HG03439 (cell line): ENCODE data around the gene SRSF10.
"Not testable (repeated sequence)": the region's sequence is repeated elsewhere in the genome, so short reads cannot be mapped to it uniquely, and the experiment has no call there.

Source experiments
- ATAC-seq: cut with Tn5 transposase; IDR thresholded peaks from one replicate; pipeline ENCODE4 v1.9.1; 2021; ENCODE audit warnings: mild to moderate bottlenecking, moderate library complexity; ENCODE audit not compliant: unreplicated experiment

The SRSF10 gene

DNA sequence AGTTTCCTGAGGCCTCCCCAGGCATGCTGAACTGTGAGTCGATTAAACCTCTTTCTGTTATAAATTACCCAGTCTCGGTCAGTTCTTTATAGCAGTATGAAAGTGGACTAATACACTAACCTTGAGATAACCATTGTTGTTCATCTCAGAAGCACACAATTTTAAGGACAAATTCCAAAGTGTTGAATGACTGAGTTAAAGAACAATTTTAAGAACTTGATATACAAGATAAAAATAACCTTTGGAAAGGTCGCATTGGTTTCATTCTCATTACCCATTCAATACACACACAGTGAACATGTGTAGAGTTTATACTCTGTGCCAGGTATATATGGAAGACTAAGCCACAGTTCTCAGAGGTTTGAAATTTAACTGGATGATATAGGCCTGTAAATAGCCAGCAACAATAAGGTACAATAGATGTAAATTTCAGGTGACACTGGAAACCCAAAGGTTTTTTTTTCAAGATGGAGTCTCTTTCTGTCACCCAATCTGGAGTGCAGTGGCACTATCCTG lies 19.1 kb upstream of the SRSF10 start:
- ATAC-seq = no peak

DNA sequence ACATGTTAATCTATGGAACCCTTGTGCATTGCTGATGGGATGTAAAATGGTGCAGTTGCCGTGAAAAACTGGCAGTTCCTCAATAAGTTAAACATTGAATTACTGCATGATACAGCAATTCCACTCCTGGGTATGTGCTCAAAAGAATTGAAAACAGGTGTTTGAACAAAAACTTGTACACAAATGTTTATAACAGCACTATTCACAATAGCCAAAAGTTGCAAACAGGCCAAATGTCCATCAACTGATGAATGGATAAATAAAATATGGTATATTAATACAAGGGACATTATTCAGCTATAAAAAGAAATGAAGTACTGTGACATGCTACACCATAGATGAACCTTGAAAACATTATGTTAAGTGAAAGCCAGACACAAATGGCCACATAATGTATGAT lies 17.7 kb upstream of the SRSF10 start:
- ATAC-seq = no peak

DNA sequence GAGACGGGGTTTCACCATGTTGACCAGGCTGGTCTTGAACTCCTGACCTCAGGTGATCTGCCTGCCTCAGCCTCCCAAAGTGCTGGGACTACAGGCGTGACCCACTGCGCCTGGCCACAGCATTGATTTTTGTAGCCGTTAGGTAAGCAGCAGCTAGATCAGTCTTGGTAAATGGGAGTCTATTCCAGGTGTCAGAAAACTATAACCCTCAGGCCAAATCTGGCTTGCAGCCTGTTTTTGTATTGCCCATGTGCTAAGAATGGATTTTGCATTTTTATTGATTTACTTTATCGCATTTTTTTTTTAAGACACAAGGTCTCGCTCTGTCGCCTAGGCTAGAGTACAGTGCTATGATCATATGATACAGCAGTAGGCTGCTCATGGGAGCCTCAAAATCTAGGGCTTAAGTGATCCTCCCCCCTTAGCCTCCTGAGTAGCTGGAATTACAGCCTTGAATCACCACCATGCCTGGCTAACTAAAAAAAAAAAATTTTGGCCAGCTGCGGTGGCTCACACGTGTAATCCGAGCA lies 16.6 kb upstream of the SRSF10 start:
- ATAC-seq = no peak

DNA sequence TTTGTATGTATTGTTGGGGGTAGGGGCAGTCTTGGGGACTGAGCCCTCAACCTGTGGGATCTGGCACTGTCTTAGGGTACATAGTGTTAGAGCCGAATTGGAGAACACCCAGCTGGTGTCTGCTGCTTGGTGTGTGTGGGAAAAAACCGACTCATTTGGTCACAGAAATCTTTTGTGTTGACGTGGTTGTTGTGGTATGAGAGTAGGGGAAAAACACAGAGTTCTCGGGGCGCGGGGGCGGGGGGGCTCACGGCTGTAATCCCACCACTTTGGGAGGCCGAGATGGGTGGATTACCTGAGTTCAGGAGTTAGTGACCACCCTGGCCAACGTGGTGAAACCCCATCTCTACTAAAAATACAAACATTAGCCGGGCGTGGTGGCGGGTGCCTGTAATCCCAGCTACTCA lies 15.3 kb upstream of the SRSF10 start:
- ATAC-seq = no peak

DNA sequence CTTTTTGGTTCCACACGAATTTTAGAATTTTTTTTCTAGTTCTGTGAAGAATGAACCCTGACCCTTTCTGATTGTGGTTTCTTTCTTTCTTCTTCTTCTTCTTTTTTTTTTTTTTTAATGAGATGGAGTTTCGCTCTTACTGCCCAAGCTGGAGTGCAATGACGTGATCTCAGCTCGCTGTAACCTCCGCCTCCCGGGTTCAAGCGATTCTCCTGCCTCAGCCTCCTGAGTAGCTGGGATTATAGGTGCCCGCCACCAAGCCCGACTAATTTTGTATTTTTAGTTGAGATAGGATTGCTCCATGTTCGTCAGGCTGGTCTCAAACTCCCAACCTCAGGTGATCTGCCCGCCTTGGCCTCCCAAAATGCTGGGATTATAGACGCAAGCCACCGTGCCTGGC lies 11.9 kb upstream of the SRSF10 start:
- not testable (repeated sequence) for ATAC-seq

DNA sequence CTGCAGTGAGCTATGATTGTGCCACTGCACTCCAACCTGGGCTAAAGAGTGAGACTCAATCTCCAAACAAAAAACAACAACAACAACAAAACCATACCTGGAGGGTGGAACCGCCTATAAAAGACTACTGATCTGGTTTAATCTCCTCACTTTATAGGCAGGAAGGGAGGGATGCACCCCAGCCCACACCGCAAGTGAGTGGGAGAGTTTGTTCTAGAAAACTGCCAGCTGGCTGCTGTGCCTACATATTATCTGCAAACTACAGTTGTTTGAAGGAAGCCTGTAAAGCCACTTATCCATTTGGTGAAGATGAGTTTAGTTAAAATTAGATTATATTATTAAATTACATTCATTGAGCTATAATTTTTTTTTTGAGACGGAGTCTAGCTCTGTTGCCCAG lies 9.1 kb upstream of the SRSF10 start:
- no peak for ATAC-seq

DNA sequence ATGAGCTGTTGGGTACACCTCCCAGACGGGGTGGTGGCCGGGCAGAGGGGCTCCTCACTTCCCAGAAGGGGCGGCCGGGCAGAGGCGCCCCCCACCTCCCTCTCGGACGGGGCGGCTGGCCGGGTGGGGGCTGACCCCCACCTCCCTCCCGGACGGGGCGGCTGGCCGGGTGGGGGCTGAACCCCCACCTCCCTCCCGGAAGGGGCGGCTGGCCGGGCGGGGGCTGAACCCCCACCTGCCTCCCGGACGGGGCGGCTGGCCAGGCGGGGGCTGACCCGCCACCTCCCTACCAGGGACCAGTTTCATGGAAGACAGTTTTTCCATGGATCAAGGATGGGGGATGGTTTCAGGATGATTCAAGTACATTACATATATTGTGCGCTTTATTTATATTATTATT lies 6.9 kb upstream of the SRSF10 start:
- ATAC-seq = not testable (repeated sequence)

DNA sequence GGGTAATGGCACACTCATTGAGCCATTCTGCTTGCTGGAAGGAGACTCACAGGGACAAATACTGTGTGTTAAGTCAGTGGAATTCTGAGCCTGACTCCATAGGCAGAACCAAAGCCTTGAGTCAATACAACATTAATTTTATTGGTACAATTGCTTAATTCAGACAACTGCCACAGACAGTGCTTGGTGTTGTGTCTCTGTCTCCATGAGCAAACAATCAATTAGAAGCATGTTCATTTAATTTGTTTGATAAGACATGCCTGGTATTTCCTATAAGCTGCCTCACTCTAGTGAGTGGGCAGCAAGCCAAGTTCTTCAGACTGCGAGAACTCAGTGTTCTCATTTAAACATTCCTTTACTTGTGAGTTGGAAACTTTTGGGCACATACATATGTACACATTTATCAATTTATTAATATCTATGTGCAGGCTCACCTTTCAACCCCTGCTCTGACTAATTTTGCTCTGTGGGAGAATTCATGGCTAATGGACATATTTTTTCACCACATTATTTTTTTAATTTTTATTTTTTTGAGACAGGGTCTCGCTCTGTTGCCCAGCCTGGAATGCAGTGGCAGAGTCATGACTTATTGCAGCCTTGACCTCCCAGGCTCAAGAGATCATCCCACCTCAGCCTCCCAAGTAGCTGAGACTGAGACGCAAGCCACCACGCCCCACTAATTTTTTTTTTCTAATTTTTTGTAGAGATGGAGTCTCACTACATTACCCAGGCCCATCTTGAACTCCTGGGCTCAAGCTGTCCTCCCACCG lies 4.5 kb upstream of the SRSF10 start:
- ATAC-seq = no peak

DNA sequence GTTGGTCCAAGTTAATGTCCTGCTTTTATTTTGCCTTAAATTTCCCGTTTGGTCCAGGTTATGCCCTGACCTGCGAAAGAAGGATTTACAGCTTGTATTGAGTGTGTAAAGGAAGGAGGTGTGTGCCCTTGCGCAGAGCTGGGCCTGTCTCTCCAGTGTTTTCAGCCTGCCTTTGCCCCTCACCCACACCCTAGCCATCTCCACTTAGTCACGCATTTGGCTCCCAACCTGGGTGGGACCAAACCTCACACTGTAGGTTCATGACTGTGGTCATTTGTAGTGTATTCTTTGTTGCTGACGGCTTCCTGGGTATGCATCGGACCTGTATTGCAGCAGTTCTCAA lies 572 bp upstream of the SRSF10 start:
- no peak for ATAC-seq

DNA sequence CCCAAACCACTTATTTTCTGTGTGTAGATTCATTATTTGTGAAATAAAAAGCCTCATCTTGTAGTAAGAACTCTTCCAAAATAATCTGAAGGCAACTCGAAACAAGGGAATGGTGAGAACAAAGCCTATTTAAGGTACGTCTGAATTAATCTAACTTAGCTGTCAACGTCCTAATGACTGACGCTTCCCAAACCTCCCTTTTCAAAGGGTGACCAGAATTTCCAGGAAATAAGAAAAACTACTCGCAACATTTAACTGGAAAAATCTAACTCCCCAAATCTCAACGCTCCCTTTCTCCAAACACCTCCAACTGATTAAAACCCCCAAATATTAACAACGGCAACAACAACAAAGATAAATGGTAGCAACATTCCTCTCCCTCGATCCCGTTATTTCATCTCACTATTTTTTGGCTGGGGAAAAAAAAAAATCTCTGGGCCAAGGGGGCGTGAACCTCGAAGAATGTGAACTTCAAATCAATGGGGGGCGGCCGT lies 693 bp downstream of the SRSF10 start:
- no peak for ATAC-seq

DNA sequence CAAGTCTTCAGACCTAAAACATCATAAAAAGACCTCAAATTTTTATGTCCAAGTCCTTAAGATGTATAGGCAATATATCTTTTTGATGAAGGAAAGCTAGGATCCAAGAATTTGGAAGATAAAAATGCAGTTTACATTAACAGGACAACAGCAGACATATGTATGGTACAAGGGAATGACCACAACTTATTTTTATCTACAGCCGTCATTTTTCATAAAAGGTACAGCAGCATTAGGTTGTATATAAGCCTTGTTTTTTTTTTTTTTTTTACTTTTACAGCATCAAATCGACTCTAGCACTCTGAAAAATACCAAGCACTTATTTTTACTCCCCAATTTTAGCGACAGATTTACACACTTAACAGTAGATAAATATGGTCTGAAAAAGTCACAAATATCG lies 1.3 kb downstream of the SRSF10 start:
- no peak for ATAC-seq

DNA sequence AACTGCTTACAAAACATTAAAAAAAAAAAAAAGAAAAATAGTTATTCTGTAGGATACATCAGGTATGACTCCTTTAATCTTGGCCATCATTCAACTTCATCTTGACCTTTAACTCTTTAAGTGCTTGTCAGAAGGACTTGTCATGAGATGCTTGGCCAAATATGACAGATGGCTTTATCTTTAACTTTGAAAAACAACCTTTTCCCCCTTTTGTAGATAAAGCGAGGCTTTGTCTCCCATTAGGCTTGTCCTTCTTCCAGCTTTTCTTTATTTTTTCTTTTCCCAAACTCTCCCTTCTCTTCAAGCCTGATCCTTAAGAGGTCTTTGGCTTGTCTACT lies 2.3 kb downstream of the SRSF10 start:
- ATAC-seq = no peak

DNA sequence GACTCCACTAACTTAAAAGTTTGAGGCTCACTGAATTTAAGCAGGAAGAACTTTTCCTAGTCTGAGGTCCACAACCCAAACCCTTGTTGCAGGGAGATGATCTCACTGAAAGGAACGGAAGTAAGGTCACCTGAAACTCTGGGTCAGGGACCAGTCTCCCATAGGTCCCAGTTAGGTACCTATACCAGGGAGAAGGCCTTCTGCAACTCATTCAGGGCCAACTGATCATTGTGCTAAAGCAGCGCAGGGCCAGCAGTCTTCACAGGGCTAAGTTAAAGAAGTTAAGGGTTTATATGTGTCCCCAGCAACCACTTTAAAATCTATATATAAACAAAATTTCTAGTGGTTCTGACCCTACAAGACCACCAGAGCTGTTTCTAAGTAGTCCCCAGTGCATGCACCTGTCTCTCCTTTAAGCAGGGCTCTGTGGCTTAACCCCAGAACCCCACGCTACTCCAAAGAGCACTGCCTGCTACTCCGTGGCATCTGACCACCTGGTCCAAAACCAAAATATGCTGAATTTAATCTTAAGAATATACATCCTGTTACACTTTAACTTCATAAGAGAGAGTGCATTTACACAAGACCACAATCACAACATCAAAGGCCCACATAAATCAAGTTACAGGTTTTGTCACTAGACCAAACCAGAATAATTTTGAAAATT lies 2.8 kb downstream of the SRSF10 start:
- ATAC-seq = no peak

DNA sequence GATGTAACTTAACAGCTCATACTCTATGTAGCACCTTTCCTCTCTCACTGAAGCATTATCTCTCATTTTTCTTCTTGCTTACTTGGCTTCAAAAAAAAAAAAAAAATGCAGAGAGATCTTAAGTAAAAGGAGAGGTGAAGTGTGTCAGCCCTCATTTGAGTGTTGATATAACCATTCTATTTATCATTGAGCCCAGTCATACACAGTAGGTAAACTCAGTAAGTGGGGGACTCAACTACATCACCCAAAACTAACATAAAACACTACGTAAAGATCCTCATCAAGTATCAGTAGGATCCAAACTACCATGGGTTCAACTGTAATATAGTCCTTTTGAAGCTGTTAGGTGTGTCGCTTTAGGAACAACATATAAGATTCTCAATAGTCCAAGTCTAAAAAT lies 12.3 kb downstream of the SRSF10 start:
- ATAC-seq = no peak

DNA sequence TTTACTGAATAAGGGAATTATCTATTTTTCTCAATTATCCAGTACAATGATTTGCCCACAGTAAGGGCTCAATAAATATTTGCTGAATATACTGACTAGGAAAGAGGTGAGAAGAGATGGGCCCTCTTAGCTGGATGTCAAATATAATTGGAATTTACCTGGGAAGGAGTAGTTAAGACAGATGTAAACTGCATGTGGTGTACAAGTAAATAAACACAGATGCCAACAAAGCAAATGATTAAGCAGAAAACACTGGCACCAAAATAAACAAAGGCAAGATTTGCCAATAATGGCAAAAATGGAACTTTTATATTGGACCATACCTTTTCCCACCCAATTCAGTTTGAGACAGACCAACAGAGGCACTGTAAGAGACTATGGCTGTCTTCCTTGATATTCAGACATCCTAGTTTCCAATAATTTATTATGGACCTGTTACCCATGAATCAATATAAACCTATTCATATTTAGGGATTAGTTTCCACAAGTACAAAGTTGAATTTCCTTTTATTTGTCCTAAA lies 13.1 kb downstream of the SRSF10 start:
- ATAC-seq = no peak

DNA sequence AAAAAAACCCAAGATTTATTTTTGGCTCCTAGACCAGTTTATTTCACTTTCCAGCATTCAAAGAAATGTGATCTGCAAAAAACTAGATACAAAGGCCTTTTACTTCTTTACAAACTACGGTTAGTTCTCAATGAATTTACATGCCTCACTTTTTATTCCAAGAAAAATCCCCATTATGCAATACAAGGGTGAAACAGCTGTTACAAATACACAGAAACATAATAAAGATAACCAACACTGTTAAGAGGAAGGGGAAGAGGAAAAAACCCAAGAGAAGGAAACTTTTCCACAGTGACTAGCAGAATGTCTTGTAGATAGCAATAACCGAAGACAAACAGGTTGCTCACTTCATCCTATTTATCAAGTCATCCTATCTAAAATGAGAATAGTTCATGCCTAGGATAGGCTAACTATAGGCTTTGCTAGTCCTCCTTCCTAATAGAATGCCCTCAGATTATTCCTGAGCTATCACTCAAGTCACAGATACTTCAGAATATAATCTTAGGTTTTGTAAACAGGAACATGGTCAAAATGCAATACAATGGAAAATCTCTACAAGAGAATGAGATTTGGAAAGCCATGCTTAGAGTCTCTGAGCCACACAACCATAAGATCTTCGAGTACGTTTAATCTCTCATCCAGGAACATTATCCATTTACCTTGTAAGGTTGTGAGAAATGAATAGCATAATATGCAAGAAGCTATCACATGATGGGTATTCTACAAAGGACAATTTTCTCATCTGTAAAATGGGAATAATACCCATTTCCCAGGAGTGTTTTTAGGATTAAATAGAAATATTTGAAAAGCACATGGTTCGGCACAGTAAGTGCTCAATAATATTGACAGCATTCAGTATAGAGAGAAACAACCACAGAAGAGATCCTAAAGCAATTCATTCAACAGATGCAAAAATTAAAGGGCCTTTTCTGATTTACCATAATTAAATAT lies 15.1 kb downstream of the SRSF10 start:
- no peak for ATAC-seq

DNA sequence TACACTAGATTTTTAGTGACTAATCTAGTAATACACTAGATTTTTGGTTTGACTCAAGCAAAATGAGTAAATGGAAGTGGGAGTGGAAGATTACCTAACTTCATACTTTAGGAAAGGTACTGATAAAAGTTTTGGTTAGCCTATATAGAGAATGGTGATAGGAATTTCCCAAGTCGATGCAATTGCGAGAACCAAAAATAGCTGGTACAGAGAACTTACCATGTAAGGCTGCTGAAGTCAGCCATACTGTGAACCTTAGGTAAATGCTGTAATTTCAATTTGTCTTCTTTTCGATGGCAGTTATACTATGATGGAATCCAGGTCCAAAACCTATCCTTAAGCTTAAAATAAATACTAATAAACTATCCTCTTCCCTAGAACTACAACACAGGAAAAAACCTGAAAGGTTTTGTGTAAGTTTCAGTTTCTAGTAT lies 15.9 kb downstream of the SRSF10 start:
- no peak for ATAC-seq

DNA sequence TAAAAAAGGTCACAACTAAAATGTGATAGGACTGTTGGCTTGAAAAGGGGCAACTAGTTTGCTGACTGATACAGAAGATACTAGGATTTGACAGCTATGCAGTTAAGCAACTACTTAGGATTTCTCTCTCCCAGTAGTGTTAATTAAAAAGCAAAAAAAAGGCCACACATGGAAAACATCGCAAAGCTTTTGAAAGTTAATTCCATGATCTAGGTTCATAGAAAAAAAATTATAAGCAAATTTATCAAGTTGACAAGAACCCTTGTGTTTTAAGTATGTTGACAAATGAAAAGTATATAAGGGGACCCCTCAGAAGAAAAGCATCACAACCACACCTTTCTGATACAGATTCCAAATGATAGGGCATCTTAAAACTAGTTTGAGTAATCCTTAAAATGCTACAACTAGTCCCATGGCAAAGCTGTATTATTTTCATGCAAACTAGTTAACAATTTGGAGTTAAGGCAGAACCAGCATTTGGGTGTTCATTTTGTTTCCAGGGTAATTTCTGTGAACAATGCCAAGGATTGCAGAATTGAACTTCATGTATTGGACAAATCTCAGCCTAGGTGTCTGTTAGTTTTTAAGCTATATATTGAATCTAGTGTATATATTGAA lies 16.4 kb downstream of the SRSF10 start:
- ATAC-seq = no peak

DNA sequence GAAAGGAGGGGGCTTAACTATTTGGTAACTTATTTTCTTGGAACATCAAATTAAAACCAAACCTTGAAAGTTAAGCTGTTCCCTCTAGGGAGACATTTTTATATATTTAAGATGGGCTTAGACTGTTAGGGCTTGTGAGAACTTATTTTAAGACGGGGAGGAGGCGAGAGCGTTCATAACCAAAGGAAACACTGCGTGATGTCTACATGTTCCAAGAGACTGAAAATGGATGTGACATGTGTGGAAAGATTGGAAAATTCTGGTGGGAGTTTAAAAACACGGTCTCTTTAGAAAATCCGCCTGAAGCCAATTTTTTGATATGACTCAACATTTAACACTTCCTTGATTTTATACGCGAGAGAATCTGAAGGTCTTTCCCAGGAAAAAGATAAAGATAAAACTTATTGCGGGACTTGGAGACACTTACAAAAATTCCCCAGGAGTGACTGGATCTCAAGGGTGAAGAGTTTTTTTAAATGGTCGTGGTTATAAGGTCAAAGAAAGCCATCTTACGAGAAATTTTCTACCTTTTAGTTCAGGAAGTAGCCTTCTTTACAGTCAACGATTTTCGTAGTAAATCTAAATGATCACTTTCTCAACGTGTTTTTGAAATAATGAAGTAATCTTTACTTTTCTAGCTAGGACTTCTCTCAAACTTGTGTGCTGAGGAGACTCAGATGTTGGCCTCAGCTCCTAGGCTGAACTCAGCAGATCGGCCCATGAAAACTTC lies 19.7 kb downstream of the SRSF10 start:
- no peak for ATAC-seq
